ENCODE results near the gene NLRC4.
"Not testable (repeated sequence)": the region's sequence is repeated elsewhere in the genome, so short reads cannot be mapped to it uniquely, and the experiment has no call there.

NLRC4 gene

GRCh38 chr2:32264422-32265105 is at the start of gene NLRC4:
Gene NLRC4, minus strand, starts transcription at chr2:32264886. Its CDS starts 8,111 bp downstream, at chr2:32256775.
- no peak for DNase-seq

GRCh38 chr2:32310577-32310976 is 45.9 kb upstream of the NLRC4 start:
- no peak for DNase-seq

GRCh38 chr2:32293966-32294562 is 29.4 kb upstream of the NLRC4 start:
- not testable (repeated sequence) for DNase-seq

- DNase-seq: not testable (repeated sequence)
Observed at GRCh38 chr2:32293493-32293892, 28.8 kb upstream of the NLRC4 start.

- no peak for DNase-seq
Observed at GRCh38 chr2:32291746-32292145, 27.1 kb upstream of the NLRC4 start.

- no peak for DNase-seq
Observed at GRCh38 chr2:32290000-32290339, 25.3 kb upstream of the NLRC4 start.

GRCh38 chr2:32289165-32289999 is 24.7 kb upstream of the NLRC4 start:
- DNase-seq: no peak

GRCh38 chr2:32284321-32284720 is 19.6 kb upstream of the NLRC4 start:
- DNase-seq: no peak

GRCh38 chr2:32278478-32278853 is 13.8 kb upstream of the NLRC4 start:
- no peak for DNase-seq

- DNase-seq: no peak
Observed at GRCh38 chr2:32277674-32278477, 13.2 kb upstream of the NLRC4 start, which contains the start of gene YIPF4. Gene YIPF4, plus strand, starts transcription at chr2:32277904. Its CDS starts 252 bp downstream, at chr2:32278156.

- no peak for DNase-seq
Observed at GRCh38 chr2:32277363-32277673, 12.6 kb upstream of the NLRC4 start.

GRCh38 chr2:32275790-32276189 is 11.1 kb upstream of the NLRC4 start:
- not testable (repeated sequence) for DNase-seq

GRCh38 chr2:32274289-32274688 is 9.6 kb upstream of the NLRC4 start:
- no peak for DNase-seq

GRCh38 chr2:32272279-32272678 is 7.6 kb upstream of the NLRC4 start:
- no peak for DNase-seq

GRCh38 chr2:32271063-32271462 is 6.4 kb upstream of the NLRC4 start:
- no peak for DNase-seq

GRCh38 chr2:32262105-32262504 is 2.6 kb downstream of the NLRC4 start:
- DNase-seq: no peak

GRCh38 chr2:32260376-32260775 is 4.3 kb downstream of the NLRC4 start:
- DNase-seq: no peak

GRCh38 chr2:32258242-32258641 is 6.4 kb downstream of the NLRC4 start:
- no peak for DNase-seq

GRCh38 chr2:32250290-32250689 is 14.4 kb downstream of the NLRC4 start:
- DNase-seq: no peak

- DNase-seq: no peak
Observed at GRCh38 chr2:32249731-32250236, 14.9 kb downstream of the NLRC4 start.

GRCh38 chr2:32248299-32248698 is 16.4 kb downstream of the NLRC4 start:
- DNase-seq: no peak

- DNase-seq: no peak
Observed at GRCh38 chr2:32246911-32247310, 17.8 kb downstream of the NLRC4 start.

- DNase-seq: no peak
Observed at GRCh38 chr2:32242331-32242730, 22.4 kb downstream of the NLRC4 start.
